NCI-H1930 (cell line): ENCODE measurements around the gene RPS6KC1.
"Not testable (repeated sequence)": the region's sequence is repeated elsewhere in the genome, so short reads cannot be mapped to it uniquely, and the experiment has no call there.

ENCODE experiments used
- DNase-seq, 2 experiments: peaks; one replicate each; lab custom pipeline; 2025; lab: John Stamatoyannopoulos, UW

RPS6KC1 gene

GRCh38 chr1:213286235-213286634, 235.2 kb downstream of the RPS6KC1 start:
- no peak for DNase-seq

- DNase-seq = no peak
These were observed 236.9 kb downstream of the RPS6KC1 start for GRCh38 chr1:213287987-213288386.

DNA sequence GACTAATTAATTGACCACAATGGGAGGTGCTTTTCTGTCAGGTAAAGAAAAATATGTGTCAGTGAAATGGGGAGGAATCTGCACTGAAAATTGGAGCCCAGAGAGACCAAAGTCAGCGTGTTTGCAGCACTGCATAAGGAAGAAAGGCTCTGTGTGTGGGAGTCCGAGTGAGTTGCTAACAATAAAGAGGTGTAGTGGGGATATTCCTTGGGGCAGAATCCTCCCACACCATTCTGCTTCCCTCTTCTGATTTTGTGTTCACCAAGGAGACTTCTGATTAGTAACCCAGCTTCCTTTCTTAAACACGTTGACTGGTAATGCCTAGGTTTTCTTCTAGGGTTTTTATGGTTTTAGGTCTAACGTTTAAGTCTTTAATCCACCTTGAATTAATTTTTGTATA, 240.5 kb downstream of the RPS6KC1 start:
- DNase-seq = no peak

DNA sequence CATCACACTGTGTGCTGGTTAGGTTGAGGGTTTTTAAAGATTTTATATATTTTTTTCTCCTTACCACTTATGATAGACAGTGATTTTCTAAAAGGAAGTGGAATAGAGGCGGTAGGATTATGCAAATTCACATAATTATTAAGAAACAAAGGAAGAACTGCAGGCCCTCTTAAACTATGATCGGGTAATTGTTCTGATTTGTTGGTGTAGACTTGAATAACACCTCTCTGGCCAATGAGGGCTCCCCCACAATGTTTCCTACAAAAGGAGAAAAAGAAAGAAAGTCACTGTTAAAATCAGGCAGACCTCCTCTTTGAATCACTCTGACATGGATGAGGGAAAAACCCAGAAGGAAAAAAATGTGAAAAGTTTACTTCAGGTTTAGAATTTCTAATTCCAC, 241.6 kb downstream of the RPS6KC1 start:
- DNase-seq = no peak

GRCh38 chr1:213295860-213296259, 244.8 kb downstream of the RPS6KC1 start:
- no peak for DNase-seq

GRCh38 chr1:213296558-213296957, 245.5 kb downstream of the RPS6KC1 start:
- DNase-seq = no peak

GRCh38 chr1:213297021-213297420, 246.0 kb downstream of the RPS6KC1 start:
- no peak for DNase-seq

DNA sequence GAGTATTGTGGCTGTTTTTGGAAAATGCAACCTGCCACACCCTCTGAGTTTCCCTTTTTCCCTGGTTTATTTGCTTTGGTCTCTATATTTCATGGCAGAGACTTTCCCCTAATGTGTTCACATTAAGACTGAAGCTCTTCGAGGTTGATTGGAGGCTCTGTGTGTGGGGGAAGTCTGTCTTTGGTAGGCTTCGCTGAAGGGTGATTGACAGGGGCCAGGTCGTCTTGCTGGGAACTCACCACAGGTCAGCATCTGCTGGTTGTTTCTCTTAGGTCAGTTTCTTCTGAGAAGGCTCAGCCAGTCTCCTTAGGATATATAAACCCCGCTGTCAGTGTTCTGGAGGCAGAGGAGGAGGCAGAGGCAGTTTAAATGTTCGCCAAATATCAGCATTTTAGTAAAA, 249.4 kb downstream of the RPS6KC1 start:
- no peak for DNase-seq

DNA sequence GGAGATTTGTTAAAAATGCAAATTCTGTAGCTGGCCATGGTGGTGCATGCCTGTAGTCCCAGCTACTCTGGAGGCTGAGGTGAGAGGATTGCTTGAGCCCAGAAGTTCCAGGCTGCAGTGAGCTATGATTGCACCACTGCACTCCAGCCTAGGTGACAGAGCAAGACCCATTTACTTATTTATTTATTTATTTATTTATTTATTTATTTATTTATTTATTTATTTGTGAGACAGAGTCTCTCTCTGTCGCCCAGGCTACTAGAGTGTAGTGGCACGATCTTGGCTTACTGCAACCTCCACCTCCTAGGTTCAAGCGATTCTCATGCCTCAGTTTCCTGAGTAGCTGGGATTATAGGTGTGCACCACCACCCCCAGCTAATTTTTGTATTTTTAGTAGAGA, 250.5 kb downstream of the RPS6KC1 start:
- not testable (repeated sequence) for DNase-seq

DNA sequence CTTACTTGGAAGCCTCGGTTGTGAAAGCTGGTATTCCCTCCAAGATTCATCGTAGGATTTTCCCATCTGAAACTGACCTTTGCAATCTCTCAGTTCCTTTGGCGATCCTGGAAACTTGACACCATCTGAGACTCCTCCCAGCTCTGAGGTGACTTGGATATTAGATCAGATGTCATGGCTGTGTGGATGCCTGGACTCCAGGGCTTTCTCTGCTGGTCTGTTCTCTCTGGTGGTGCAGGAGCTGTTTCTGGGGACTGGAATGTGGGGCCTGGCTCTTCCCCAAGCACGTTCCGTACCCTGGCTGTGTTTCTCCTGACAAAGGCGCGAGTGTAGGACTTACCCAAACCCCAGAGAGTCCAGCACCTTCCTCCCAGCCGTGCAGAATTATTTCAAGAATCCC, 252.2 kb downstream of the RPS6KC1 start:
- DNase-seq = no peak

DNA sequence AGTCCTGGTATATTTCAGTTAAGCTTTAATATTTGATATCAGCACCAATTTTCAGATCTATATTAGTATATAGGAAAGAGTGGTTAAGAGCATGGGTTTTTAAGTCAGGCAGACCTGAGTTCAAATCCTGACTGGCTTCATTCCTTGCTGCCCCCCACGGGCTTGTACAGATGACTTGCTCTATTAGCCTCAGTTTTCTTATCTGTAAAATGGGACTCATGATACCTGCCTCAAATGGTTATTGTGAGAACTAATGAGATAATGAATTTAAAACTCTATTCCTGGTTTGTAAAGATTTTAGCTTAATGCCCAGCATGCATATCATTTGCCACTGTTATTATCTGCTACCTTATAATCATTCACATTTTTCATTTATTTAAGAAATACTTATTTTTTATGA, 264.5 kb downstream of the RPS6KC1 start:
- no peak for DNase-seq

DNA sequence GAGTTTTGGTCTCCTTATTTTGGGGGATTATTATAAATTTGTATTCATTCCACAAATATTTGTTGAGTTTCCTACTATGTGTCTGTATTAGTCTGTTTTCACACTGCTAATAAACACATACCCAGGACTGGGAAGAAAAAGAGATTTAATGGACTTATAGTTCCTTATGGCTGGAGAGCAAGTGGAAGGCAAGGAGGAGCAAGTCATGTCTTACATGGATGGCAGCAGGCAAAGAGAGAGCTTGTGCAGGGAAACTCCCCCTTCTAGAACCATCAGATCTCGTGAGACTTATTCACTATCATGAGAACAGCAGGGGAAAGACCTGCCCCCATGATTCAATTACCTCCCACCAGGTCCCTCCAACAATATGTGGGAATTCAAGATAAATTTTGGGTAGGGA, 267.4 kb downstream of the RPS6KC1 start:
- DNase-seq = not testable (repeated sequence)

DNA sequence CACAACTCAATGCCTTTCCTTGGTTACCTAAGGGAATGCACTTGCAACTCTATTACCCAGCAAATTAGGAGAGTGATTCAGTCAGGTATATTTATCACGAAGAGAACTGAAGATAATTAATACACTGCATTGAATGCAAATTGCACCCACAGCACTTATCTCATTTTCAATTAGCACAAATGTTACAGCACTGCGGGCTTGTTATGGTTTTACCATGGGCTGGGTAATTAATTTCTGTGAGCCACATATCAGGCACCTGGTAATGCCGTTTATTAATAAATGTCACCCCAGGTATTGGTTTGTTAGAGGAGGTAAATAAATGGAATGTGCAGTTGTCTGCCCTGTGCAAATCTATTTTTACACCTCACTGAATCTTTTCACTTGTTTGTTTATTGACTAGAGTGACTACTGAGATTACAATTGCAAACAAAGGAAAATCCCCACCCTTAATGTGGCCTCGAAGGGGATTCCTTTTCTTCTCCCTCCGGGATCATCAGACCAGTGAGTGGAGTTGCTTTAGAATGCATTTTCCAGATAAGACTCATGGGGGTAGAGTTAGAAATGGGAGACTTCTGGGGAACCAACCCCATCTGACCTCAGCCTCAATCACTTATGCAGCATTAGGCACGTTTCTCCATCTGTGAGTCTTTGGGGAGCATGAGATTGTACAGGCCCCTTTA, 269.3 kb downstream of the RPS6KC1 start:
- DNase-seq = no peak
